CD1c-positive myeloid dendritic cell (primary cell): Measurements from ENCODE around the gene KRT37.
"Not testable (repeated sequence)": the region's sequence is repeated elsewhere in the genome, so short reads cannot be mapped to it uniquely, and the experiment has no call there.

Source experiments
- DNase-seq: peaks from one replicate; pipeline ENCODE4 v3.0.0-alpha.2; 2016; ENCODE audit errors: extremely low spot score

The KRT37 gene

GRCh38 chr17:41404024-41404671 lies 20.2 kb downstream of the KRT37 start:
- DNase-seq = peak; percentile 10

GRCh38 chr17:41403404-41404023 lies 20.9 kb downstream of the KRT37 start:
- no peak for DNase-seq

- no peak for DNase-seq
Observed at GRCh38 chr17:41402161-41402560, 22.2 kb downstream of the KRT37 start.

- peak; percentile 18 for DNase-seq
Observed at GRCh38 chr17:41396996-41397660, 27.3 kb downstream of the KRT37 start, which contains the start of gene KRT31. TSS of gene KRT31 (minus strand) at chr17:41397608. CDS start at chr17:41397539, 69 bp downstream.

- DNase-seq = no peak
Observed at GRCh38 chr17:41396340-41396739, 28.0 kb downstream of the KRT37 start.

- no peak for DNase-seq
Observed at GRCh38 chr17:41395611-41396010, 28.8 kb downstream of the KRT37 start.

- DNase-seq = not testable (repeated sequence)
Observed at GRCh38 chr17:41395044-41395443, 29.3 kb downstream of the KRT37 start.

- no peak for DNase-seq
Observed at GRCh38 chr17:41394254-41394996, 30.0 kb downstream of the KRT37 start.

GRCh38 chr17:41393826-41394225 lies 30.6 kb downstream of the KRT37 start:
- no peak for DNase-seq

GRCh38 chr17:41393294-41393693 lies 31.1 kb downstream of the KRT37 start:
- no peak for DNase-seq

GRCh38 chr17:41392278-41392677 lies 32.1 kb downstream of the KRT37 start:
- no peak for DNase-seq

- no peak for DNase-seq
Observed at GRCh38 chr17:41391535-41391934, 32.9 kb downstream of the KRT37 start.

- no peak for DNase-seq
Observed at GRCh38 chr17:41390411-41390938, 33.9 kb downstream of the KRT37 start.

- DNase-seq = no peak
Observed at GRCh38 chr17:41387670-41388069, 36.7 kb downstream of the KRT37 start.

- no peak for DNase-seq
Observed at GRCh38 chr17:41386227-41386626, 38.2 kb downstream of the KRT37 start.

GRCh38 chr17:41383690-41384089 lies 40.7 kb downstream of the KRT37 start:
- DNase-seq = no peak

- no peak for DNase-seq
Observed at GRCh38 chr17:41382394-41382793, 42.0 kb downstream of the KRT37 start.

GRCh38 chr17:41381943-41382342 lies 42.4 kb downstream of the KRT37 start, which contains the start of gene KRT34:
TSS of gene KRT34 (minus strand) at chr17:41382306. CDS start at chr17:41382246, 60 bp downstream.
- DNase-seq = not testable (repeated sequence)

GRCh38 chr17:41380091-41380490 lies 44.3 kb downstream of the KRT37 start:
- not testable (repeated sequence) for DNase-seq

GRCh38 chr17:41377546-41377945 lies 46.8 kb downstream of the KRT37 start:
- DNase-seq = no peak
